BLaER1 (cell line): ENCODE data around the gene HLA-DRB1.
"Not testable (repeated sequence)": the region's sequence is repeated elsewhere in the genome, so short reads cannot be mapped to it uniquely, and the experiment has no call there.

Source experiments
- H3K27ac ChIP-seq: shearing (Covaris generic); formaldehyde crosslinking; 2 replicates; pipeline ENCODE4 v1.8.1; 2022
- H3K27me3 ChIP-seq: shearing (Covaris generic); formaldehyde crosslinking; 2 replicates; pipeline ENCODE4 v1.8.1; 2022
- H3K36me3 ChIP-seq: shearing (Covaris generic); formaldehyde crosslinking; 2 replicates; pipeline ENCODE4 v1.8.1; 2022
- H3K4me1 ChIP-seq: shearing (Covaris generic); formaldehyde crosslinking; 2 replicates; pipeline ENCODE4 v1.8.1; 2022
- H3K4me2 ChIP-seq: shearing (Covaris generic); formaldehyde crosslinking; 2 replicates; pipeline ENCODE4 v1.8.1; 2022
- H3K4me3 ChIP-seq: shearing (Covaris generic); formaldehyde crosslinking; 2 replicates; pipeline ENCODE4 v1.8.1; 2022
- H3K9ac ChIP-seq: shearing (Covaris generic); formaldehyde crosslinking; 2 replicates; pipeline ENCODE4 v1.8.1; 2022
- H3K9me3 ChIP-seq: shearing (Covaris generic); formaldehyde crosslinking; 2 replicates; pipeline ENCODE4 v1.8.1; 2022
- H4K20me1 ChIP-seq: shearing (Covaris generic); formaldehyde crosslinking; 2 replicates; pipeline ENCODE4 v1.8.1; 2022
- Cebpa-rat ChIP-seq: shearing (Covaris generic); IDR thresholded peaks from 2 replicates; pipeline ENCODE4 v1.8.1; 2022

HLA-DRB1 gene

DNA sequence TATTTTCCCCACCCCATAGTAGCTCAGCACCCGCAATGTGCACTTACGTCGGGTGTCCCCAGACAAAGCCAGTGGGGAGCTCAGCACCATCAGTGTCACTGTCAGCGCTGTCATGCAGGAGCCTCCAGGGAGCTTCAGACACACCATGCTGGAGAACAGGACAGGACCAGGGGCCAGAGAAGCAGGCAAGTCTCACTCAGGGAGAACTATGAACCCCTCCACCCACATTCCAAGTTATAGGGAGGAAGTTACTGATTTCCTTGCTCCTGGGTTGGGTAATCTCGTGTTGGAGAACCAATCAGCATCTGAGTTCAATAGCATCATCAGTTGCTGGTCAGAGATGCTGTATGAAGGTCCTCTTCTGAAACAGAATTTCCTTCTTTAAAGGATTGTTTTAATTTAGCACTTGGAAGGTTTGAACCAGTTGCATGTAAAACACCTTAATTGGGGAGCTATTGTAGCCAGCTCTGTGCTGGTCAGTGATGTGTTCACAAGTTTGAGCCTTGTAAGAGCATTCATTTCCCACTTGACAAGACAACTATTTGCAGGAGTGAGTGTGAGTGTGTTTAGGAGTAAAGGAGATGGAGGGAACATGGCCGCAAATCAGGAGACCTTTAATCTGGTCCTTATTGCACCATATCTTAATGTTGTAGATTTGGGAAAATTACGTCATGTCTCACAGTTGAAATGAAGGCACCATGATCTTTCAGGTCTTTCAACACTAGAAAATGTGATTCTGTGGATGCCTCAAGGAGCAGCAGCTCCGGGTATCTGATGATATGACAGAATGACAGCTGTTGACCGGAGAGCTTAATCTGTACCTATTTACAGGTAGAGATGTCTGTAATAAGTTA lies at the start of gene HLA-DRB1:
TSS of gene HLA-DRB1 (minus strand) at position 253 of the 854 bp plus-strand sequence. CDS start at position 147, 106 bp downstream.
- H3K4me1 ChIP-seq, result no peaks in the 10 kb centered on the region
- no peaks in the 10 kb centered on the region for H4K20me1 ChIP-seq
- H3K27me3 ChIP-seq, result no peaks in the 10 kb centered on the region
- H3K27ac ChIP-seq, result no peak within 1 kb of the TSS
- no peak for TF ChIP-seq Cebpa-rat
- H3K4me3 ChIP-seq, result peak within 1 kb of the TSS; percentile 51; the same call in 1 of the 2 replicates
- no peaks in the 10 kb centered on the region for H3K36me3 ChIP-seq
- H3K9me3 ChIP-seq, result no peaks in the 10 kb centered on the region
- H3K4me2 ChIP-seq, result no peak within 1 kb of the TSS
- no peak within 1 kb of the TSS for H3K9ac ChIP-seq

DNA sequence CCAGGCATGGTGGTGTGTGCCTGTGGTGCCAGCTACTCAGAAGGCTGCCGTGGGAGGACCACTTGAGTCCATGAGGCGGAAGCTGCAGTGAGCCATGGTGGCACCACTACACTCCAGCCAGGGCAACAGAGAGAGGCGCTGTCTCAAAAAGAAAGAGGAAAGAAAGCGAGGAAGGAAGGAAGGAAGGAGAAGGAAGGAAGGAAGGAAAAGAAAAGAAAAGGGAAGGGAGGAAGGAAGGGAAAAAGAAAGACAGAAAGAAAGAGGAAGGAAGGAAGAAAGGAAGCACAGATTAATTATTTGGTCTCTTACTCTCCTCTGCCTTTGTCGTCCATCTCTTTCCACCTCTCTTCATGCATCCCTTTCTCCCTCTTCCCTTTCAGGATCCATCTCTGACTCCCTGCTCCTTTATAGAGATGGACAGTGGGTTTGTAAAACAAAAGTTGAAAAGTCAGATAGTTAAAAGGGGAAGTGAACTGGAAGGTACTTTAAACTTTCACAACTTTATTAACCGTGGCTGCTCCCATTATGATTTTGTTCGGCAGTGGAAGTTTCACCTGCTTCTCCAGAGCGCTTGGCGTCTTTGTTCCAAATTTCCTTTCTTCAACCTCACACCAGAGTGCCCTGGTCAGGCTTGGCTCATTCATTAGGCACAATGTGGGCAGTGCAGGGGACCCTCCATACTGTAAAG lies 49.0 kb upstream of the HLA-DRB1 start:
- H3K4me1 ChIP-seq, result 0 out of 2 replicates have a peak, but pooled peaks cover 5% of the 10 kb centered on the region
- TF ChIP-seq Cebpa-rat, result no peak
- no peak overlapping the region for H3K4me2 ChIP-seq

DNA sequence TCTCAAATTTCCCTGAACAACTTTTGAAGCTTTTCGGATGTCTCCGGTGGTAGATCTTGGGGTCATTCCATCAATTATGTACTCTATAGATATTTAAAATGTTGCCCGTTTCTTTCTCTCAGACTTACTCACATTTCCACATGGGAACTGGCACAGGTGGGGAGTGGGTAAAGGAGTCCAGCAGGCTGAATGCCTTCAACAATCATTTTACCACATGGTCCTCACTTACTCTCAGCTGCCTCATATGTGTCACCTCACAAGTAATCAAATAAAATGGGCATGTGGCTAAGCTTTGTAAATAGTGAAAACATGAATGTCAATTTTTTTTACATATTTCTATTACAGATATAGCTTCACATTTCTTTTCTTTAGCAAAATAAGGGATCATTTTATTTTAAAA lies 48.2 kb upstream of the HLA-DRB1 start:
- no peaks in the 10 kb centered on the region for H4K20me1 ChIP-seq
- no peaks in the 10 kb centered on the region for H3K9me3 ChIP-seq
- H3K27ac ChIP-seq, result no peak overlapping the region
- peak overlapping the region; percentile 55; the same call in 1 of the 2 replicates for H3K4me3 ChIP-seq
- 0 out of 2 replicates have a peak, but pooled peaks cover 5% of the 10 kb centered on the region for H3K4me1 ChIP-seq
- no peaks in the 10 kb centered on the region for H3K36me3 ChIP-seq
- TF ChIP-seq Cebpa-rat, result no peak
- H3K4me2 ChIP-seq, result peak overlapping the region; percentile 47
- H3K9ac ChIP-seq, result no peak overlapping the region
- no peaks in the 10 kb centered on the region for H3K27me3 ChIP-seq

More for the DNA sequence above, 49.0 kb upstream of the HLA-DRB1 start:
- Histone ChIP-seq H3K9ac (no peak overlapping the region), H3K36me3 (no peaks in the 10 kb centered on the region), H3K27ac (no peak overlapping the region), H4K20me1 (no peaks in the 10 kb centered on the region), H3K9me3 (no peaks in the 10 kb centered on the region), H3K4me3 (no peak overlapping the region), H3K27me3 (no peaks in the 10 kb centered on the region)

DNA sequence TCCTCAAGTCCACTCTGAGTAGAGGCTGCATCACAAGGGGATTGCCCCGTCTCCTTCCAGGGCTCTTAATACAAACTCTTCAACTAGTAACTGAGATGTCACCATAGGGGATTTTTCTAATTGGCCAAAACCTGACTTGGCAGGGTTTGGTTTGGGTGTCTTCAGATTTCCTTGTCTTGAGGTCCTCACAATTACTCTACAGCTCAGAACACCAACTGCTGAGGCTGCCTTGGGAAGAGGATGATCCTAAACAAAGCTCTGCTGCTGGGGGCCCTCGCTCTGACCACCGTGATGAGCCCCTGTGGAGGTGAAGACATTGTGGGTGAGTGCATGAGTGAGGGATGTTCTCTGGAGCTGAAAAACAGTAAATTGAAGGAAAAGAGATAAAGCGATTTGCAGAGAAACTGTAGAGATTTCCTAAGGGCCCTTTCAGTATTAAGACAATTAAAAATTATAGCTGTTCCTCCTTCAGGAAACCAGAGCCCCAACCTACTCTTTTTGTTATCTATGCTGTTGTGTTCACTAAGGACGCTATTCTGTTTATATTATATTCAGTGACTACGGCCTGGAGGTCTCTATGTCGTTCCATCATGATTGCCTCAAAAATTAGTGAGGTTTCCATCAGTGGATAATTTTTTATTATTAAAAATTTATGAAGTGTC lies 47.7 kb upstream of the HLA-DRB1 start, which contains the start of gene HLA-DQA1:
TSS of gene HLA-DQA1 (plus strand) at position 188 of the 662 bp plus-strand sequence. CDS start at position 241, 53 bp downstream.
- H3K4me1 ChIP-seq, result 0 out of 2 replicates have a peak, but pooled peaks cover 5% of the 10 kb centered on the region
- H3K36me3 ChIP-seq, result no peaks in the 10 kb centered on the region
- no peak within 1 kb of the TSS for H3K27ac ChIP-seq
- H3K27me3 ChIP-seq, result no peaks in the 10 kb centered on the region
- H3K9me3 ChIP-seq, result no peaks in the 10 kb centered on the region
- H4K20me1 ChIP-seq, result no peaks in the 10 kb centered on the region
- peak within 1 kb of the TSS; percentile 55; the same call in 1 of the 2 replicates for H3K4me3 ChIP-seq
- H3K4me2 ChIP-seq, result peak within 1 kb of the TSS; percentile 47
- TF ChIP-seq Cebpa-rat, result no peak
- H3K9ac ChIP-seq, result no peak within 1 kb of the TSS

DNA sequence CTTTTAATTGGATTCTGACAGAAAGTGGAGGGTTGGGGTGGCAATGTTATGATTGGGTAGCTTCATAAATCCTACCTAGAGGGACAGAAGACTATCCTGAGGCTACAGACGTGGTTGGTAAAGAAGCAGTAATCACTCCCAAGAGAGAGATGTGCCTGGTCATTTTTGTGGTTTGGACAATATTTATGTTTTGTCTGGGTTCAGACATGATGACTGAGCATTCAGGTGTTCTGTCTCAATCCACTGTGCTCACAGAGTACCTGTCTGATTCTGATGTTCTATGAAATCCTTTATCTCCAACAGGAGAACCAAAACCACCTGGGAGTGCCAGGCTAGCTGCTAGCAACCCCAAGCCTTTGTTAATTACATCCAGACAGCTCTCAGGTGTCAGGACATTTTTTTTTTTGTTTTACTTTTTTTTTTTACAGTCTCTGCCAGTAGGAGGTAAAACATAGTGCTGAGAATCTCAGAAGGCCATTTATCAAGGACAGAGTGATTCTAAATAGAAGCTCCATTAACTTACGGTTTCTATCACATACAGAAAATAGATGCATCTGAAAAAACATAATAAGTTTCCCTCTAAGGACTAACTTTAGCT lies 46.0 kb upstream of the HLA-DRB1 start:
- Histone ChIP-seq H4K20me1 (no peaks in the 10 kb centered on the region), H3K4me1 (0 out of 2 replicates have a peak, but pooled peaks cover 5% of the 10 kb centered on the region), H3K4me3 (no peak overlapping the region), H3K4me2 (no peak overlapping the region), H3K9ac (no peak overlapping the region), H3K27me3 (no peaks in the 10 kb centered on the region), H3K9me3 (no peaks in the 10 kb centered on the region), H3K36me3 (no peaks in the 10 kb centered on the region), H3K27ac (no peak overlapping the region)
- TF ChIP-seq Cebpa-rat, result no peak

DNA sequence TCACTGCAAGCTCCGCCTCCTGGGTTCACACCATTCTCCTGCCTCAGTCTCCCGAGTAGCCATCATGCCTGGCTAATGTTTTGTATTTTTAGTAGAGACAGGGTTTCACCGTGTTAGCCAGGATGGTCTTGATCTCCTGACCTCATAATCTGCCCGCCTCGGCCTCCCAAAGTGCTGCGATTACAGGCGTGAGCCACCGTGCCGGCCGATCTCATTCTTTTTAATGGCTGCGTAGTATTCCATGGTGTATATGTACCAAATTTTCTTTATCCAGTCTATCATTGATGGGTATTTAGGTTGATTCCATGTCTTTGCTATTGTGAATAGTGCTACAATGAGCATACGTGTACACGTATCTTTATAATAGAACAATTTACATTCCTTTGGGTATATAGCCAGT lies 40.1 kb upstream of the HLA-DRB1 start:
- H3K27me3 ChIP-seq, H3K9ac ChIP-seq, H3K36me3 ChIP-seq, H3K4me3 ChIP-seq, H3K9me3 ChIP-seq, H3K4me2 ChIP-seq, H3K27ac ChIP-seq, H4K20me1 ChIP-seq: not testable (repeated sequence)
- peaks cover 21% of the 10 kb centered on the region for H3K4me1 ChIP-seq

DNA sequence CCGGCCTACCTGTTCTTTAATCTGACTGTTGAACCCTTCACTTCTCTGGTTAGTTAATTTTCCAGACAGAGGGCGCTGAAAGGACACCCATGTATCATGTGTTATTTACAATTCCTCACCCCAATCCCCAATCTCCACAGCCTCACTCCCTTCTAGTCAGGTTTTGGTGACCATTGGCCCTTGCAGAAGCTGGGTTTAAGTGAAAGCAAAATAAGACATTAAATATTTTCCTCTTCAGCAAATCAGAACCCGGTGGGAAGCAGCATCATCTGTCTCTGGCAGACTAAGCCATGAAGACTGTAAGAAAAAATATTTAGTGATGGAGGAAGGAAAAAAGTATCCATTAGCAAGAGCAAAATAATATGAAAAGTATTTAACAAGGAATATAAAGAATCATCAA lies 38.2 kb upstream of the HLA-DRB1 start:
- Histone ChIP-seq H3K27me3 (no peaks in the 10 kb centered on the region), H3K9me3 (no peaks in the 10 kb centered on the region), H3K4me1 (peaks cover 32% of the 10 kb centered on the region), H3K36me3 (no peaks in the 10 kb centered on the region), H3K4me2 (peak overlapping the region; percentile 32; the same call in 1 of the 2 replicates), H3K27ac (peak overlapping the region; percentile 71), H3K4me3 (no peak overlapping the region), H3K9ac (no peak overlapping the region), H4K20me1 (no peaks in the 10 kb centered on the region)
- TF ChIP-seq Cebpa-rat, result no peak

DNA sequence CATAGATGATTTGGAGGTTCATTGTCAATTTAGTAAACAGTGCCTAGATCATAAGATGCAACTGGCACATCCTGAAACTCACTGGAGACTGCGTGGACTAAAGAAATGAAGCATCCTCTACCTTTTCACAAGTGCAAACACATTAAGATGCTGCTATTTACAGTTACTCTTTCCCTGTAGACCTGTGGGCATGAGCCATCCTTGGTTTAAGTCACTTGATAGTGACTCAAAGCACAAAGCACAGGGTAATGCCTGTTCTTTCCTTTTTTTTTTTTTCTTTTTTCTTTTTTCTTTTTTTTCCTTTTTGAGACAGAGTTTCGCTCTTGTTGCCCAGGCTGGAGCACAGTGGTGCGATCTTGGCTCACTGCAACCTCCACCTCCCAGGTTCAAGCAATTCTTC lies 37.6 kb upstream of the HLA-DRB1 start:
- H3K4me1 ChIP-seq, result peaks cover 32% of the 10 kb centered on the region
- no peak overlapping the region for H3K4me3 ChIP-seq
- TF ChIP-seq Cebpa-rat, result no peak
- H3K9ac ChIP-seq, result no peak overlapping the region
- H3K9me3 ChIP-seq, result no peaks in the 10 kb centered on the region
- H3K27ac ChIP-seq, result peak overlapping the region; percentile 71; the same call in 1 of the 2 replicates
- H3K4me2 ChIP-seq, result peak overlapping the region; percentile 32; the same call in 1 of the 2 replicates
- H3K27me3 ChIP-seq, result no peaks in the 10 kb centered on the region
- no peaks in the 10 kb centered on the region for H3K36me3 ChIP-seq
- H4K20me1 ChIP-seq, result no peaks in the 10 kb centered on the region

DNA sequence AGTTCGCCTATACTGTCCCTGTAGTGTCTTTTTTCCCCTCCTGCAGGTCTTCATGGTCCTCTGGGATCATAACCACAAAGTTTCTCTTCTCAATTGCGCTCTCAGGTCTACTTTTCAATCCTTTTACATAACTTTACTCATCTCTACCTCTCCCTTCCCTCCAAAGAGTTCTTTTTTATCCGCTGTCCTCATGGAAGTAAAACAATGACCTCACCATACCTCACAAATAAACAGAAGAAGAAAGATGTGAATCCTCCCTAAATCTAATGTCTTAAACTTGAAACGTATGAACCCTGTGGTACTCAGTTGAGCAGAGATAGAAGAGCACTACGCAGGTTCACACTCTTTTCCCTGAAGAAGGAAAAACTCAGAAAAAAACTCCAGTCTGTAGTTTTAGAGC lies 35.5 kb upstream of the HLA-DRB1 start:
- Histone ChIP-seq H3K27me3 (no peaks in the 10 kb centered on the region), H3K9me3 (no peaks in the 10 kb centered on the region), H3K9ac (no peak overlapping the region), H3K27ac (no peak overlapping the region), H3K36me3 (no peaks in the 10 kb centered on the region), H3K4me3 (no peak overlapping the region), H4K20me1 (no peaks in the 10 kb centered on the region), H3K4me1 (peaks cover 44% of the 10 kb centered on the region), H3K4me2 (peak overlapping the region; percentile 55)
- TF ChIP-seq Cebpa-rat, result no peak
